Measurements from ENCODE around the gene NPAS3.

DNA sequence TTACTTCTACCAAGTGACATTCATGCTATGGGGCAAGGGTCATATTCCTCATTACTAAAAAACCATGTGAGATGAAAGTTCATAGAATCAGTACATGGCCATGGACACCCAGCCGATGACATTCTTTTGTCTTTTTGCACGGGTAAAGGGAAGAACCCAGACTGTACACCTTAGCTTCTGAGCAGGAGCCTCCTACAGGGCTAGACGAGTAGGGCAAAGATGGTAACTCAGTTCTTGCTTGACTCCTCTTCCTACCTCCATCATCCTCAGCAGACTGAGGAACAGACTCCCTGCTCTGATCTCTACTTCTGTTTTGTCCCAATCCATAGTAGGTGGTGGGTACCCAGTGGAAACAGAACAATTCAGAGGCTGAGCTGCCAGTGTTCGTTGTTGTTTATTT is 281.3 kb downstream of the NPAS3 start:
- TF ChIP-seq, protein P1, sequence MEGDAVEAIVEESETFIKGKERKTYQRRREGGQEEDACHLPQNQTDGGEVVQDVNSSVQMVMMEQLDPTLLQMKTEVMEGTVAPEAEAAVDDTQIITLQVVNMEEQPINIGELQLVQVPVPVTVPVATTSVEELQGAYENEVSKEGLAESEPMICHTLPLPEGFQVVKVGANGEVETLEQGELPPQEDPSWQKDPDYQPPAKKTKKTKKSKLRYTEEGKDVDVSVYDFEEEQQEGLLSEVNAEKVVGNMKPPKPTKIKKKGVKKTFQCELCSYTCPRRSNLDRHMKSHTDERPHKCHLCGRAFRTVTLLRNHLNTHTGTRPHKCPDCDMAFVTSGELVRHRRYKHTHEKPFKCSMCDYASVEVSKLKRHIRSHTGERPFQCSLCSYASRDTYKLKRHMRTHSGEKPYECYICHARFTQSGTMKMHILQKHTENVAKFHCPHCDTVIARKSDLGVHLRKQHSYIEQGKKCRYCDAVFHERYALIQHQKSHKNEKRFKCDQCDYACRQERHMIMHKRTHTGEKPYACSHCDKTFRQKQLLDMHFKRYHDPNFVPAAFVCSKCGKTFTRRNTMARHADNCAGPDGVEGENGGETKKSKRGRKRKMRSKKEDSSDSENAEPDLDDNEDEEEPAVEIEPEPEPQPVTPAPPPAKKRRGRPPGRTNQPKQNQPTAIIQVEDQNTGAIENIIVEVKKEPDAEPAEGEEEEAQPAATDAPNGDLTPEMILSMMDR (IDR thresholded peaks at IDR 0.05) = no peak
- no peak for TF ChIP-seq POLR2A (IDR thresholded peaks at IDR 0.05)
